ENCODE results near the gene NPFF. TPM values are rescaled to one million over a fixed set of nuclear protein-coding genes. Genes with fewer than 3 reads are reported as not detected.
A peak's percentile ranks its signal among the peaks of the same experiment; 100 is the strongest.

NPFF gene
- total RNA-seq, 3 donors from 2014 or later = 0.98 TPM; not detected in 2

- peak overlapping the region; percentile 21 to 45 for H3K27ac ChIP-seq
- TF ChIP-seq POLR2A (IDR thresholded peaks at IDR 0.05) (no peak), POLR2AphosphoS5 (IDR thresholded peaks at IDR 0.05) (no peak), CTCF (IDR thresholded peaks at IDR 0.05) (no peak)
- no peak overlapping the region for H3K4me3 ChIP-seq
- H3K4me1 ChIP-seq = peaks cover 7 to 8% of the 10 kb centered on the region in 2 donors
- H3K36me3 ChIP-seq = no peaks in the 10 kb centered on the region
- DNase-seq (ENCODE audit: low spot score in 2 of 2) = no peak
- intact Hi-C loops (cut with DNase I; ENCODE audit: low total_unique reads) = no loop called here
- H3K27me3 ChIP-seq = no peaks in the 10 kb centered on the region
- H3K9me3 ChIP-seq = no peaks in the 10 kb centered on the region
These were observed 866 bp downstream of the NPFF start for GRCh38 chr12:53506450-53506785.

- Histone ChIP-seq H3K9me3 (no peaks in the 10 kb centered on the region), H3K4me3 (no peak overlapping the region), H3K27me3 (no peaks in the 10 kb centered on the region), H3K4me1 (peaks cover 7 to 8% of the 10 kb centered on the region in 2 donors), H3K27ac (peak overlapping the region; percentile 45), H3K36me3 (no peaks in the 10 kb centered on the region)
- no peak for TF ChIP-seq POLR2A (IDR thresholded peaks at IDR 0.05)
- no peak for TF ChIP-seq CTCF (IDR thresholded peaks at IDR 0.05)
- no peak for DNase-seq (ENCODE audit: low spot score in 2 of 2)
- intact Hi-C loops (cut with DNase I; ENCODE audit: low total_unique reads) = no loop called here
These were observed 1.5 kb downstream of the NPFF start for GRCh38 chr12:53505555-53506449.

GRCh38 chr12:53505086-53505485 lies 2.2 kb downstream of the NPFF start:
- intact Hi-C loops (cut with DNase I; ENCODE audit: low total_unique reads) = no loop called here
- H3K27me3 ChIP-seq = no peaks in the 10 kb centered on the region
- no peaks in the 10 kb centered on the region for H3K36me3 ChIP-seq
- no peak for TF ChIP-seq POLR2A (IDR thresholded peaks at IDR 0.05)
- TF ChIP-seq CTCF (IDR thresholded peaks at IDR 0.05) = no peak
- TF ChIP-seq POLR2AphosphoS5 (IDR thresholded peaks at IDR 0.05) = no peak
- H3K4me3 ChIP-seq = no peak overlapping the region
- peaks cover 7 to 8% of the 10 kb centered on the region in 2 donors for H3K4me1 ChIP-seq
- H3K27ac ChIP-seq = peak overlapping the region; percentile 45
- H3K9me3 ChIP-seq = no peaks in the 10 kb centered on the region
- no peak for DNase-seq (ENCODE audit: low spot score in 2 of 2)

GRCh38 chr12:53504004-53504920 lies 3.0 kb downstream of the NPFF start:
- no peak for TF ChIP-seq CTCF (IDR thresholded peaks at IDR 0.05)
- TF ChIP-seq POLR2A (IDR thresholded peaks at IDR 0.05) = no peak
- TF ChIP-seq POLR2AphosphoS5 (IDR thresholded peaks at IDR 0.05) = no peak
- Histone ChIP-seq H3K36me3 (no peaks in the 10 kb centered on the region), H3K4me1 (peaks cover 7 to 8% of the 10 kb centered on the region in 2 donors), H3K9me3 (no peaks in the 10 kb centered on the region), H3K27me3 (no peaks in the 10 kb centered on the region), H3K4me3 (no peak overlapping the region), H3K27ac (peak overlapping the region; percentile 99 to 100)
- no peak for DNase-seq (ENCODE audit: low spot score in 2 of 2)
- intact Hi-C loops (cut with DNase I; ENCODE audit: low total_unique reads) = no loop called here
